GM12892 (cell line): ENCODE data around the gene POP4.

Experiments used
- POLR2A ChIP-seq: IDR thresholded peaks from 2 replicates; pipeline ENCODE4 v1.6.1; 2011; ENCODE audit warnings: low read depth, low read length, control low read depth
- POLR2AphosphoS5 ChIP-seq: IDR thresholded peaks from 2 replicates; pipeline ENCODE4 v1.6.1; 2011; ENCODE audit warnings: low read depth, low read length, control low read depth
- TAF1 ChIP-seq: IDR thresholded peaks from 2 replicates; pipeline ENCODE4 v1.6.1; 2011; ENCODE audit warnings: low read depth, mild to moderate bottlenecking, control low read depth, low read length, borderline replicate concordance

DNA sequence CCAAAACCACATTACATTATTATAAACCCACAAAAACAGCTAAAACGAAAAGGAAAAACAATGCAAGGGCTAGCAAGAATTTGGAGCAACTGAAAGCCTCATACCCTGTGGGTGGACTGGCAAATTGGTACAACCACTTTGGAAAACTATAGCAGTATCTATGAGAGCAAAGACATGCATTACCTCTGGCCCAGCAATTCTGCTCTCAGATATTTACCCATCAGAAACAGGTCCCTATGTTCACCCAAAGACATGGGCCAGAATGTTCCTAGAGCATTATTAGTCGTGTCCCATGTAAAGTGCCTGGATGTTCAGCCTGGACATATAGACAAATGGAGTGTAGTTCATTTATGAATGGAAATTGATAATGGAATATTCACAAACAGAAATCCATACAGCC, 27.9 kb downstream of the POP4 start:
- TF ChIP-seq TAF1 (no peak), POLR2AphosphoS5 (no peak), POLR2A (no peak)
